Skin of body (tissue), 2 donors: ENCODE data around the gene DUSP3. TPM values are rescaled to one million over a fixed set of nuclear protein-coding genes. Genes with fewer than 3 reads are reported as not detected.
"Not testable (repeated sequence)": the region's sequence is repeated elsewhere in the genome, so short reads cannot be mapped to it uniquely, and the experiment has no call there.

Experiments
- DNase-seq: peaks from one replicate; lab custom pipeline; 2025; lab: John Stamatoyannopoulos, UW
- total RNA-seq: library from RNA; depleted of rRNA; stranded (reverse); fragments of >200 nt; gene quantifications from one replicate; pipeline ENCODE4 v1.2.3, GENCODE V29; 2014

The DUSP3 gene
- total RNA-seq, 1 donor from 2014 or later: 29.2 TPM

GRCh38 chr17:43801844-43802243, 23.1 kb upstream of the DUSP3 start:
- no peak for DNase-seq

GRCh38 chr17:43800736-43801135, 22.0 kb upstream of the DUSP3 start:
- no peak for DNase-seq

- DNase-seq: no peak
Observed at GRCh38 chr17:43799047-43799446, 20.3 kb upstream of the DUSP3 start.

- DNase-seq: not testable (repeated sequence)
Observed at GRCh38 chr17:43798024-43798423, 19.2 kb upstream of the DUSP3 start.

DNA sequence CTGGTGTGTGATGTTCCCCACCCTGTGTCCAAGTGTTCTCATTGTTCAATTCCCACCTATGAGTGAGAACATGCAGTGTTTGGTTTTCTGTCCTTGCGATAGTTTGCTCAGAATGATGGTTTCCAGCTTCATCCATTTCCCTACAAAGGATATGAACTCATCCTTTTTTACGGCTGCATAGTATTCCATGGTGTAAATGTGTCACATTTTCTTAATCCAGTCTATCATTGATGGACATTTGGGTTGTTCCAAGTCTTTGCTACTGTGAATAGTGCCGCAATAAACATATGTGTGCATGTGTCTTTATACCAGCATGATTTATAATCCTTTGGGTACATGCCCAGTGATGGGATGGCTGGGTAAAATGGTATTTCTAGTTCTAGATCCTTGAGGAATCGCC, 13.9 kb upstream of the DUSP3 start:
- not testable (repeated sequence) for DNase-seq

GRCh38 chr17:43791589-43791988, 12.8 kb upstream of the DUSP3 start:
- no peak for DNase-seq

DNA sequence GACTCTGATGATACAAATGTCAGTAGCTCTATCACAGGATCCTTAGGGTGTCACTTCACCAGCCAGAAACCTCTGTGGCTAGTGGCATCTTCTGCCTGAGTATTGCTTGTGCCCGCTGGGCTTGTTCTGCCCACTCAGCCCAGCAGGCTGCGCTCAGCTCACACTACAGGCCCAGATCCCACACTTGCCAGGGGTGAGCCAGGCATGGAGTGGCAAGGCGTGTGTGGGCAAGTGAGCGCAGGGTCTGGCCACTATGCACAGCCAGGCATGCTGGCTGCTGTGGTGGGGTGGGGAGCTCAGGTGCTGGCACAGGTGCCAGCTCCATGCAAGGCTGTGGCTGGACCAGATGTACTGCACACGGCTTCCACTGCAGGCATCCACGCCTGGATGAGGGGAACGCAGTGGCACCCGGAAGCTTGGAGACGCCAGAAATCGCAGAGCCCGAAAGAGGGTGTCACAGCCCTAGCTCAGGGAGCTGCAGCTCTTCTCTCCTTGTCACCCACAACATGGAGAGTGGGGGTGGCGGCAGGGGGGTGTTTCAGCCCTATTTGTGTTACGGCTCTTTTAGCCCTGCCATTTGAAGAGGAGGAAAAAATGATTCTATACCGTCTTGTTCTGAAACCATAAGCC, 11.6 kb upstream of the DUSP3 start:
- no peak for DNase-seq

DNA sequence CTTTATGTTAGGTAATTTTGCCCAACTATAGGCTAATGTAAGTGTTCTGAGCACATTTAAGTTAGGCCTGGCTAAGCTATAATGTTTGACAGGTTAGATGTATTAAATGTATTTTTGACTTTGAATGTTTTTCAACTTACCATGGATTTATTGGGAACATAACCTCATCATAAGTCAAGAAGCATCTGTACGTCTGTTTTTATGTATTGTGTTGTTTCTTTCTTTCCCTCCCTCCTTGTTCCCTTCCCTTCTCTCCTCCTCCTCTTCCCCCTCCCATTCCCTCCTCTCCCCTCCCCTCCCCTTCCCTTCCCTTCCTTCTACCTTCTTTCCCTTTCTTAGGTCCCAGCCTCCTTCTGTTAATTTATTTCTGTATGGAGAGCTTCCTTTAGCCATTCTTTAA, 10.7 kb upstream of the DUSP3 start:
- no peak for DNase-seq

DNA sequence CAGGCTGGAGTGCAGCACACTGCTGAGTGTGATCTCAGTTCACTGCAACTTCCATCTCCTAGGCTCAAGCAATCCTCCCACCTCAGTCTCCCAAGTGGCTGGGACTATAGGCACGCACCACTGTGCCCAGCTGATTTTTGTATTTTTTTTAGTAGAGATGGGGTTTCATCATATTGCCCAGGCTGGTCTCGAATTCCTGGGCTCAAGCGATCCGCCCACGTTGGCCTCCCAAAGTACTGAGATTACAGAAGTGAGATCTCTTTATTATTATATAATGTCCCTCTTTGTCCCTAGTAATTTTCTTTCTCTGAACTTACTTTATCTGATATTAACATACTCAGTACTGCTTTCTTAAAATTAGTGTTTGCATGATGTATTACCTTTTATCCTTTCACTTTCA, 9.8 kb upstream of the DUSP3 start:
- no peak for DNase-seq

GRCh38 chr17:43787728-43788127, 9.0 kb upstream of the DUSP3 start:
- DNase-seq: no peak

DNA sequence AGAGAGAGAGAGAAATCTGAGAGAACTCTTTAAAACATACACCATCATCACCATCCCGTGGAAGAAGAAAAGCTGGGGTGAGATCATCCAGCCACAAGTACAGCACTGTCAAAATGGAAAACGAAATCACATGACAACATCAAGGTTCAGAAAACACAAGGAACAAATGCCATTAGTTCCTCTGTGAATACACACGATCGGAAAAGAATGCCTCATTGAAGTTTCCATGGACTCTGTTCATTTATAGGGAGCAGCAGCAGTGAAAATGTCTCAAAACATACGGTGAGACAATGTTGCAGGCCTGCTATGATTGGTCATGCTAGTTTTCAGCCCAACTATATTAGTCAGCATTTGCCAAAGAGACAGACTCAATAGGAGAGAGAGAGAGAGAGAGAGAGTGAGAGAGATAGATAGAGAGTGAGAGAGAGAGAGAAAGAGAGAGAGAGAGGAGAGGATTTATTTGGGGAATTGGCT, 5.9 kb upstream of the DUSP3 start:
- peak; percentile 27 for DNase-seq

DNA sequence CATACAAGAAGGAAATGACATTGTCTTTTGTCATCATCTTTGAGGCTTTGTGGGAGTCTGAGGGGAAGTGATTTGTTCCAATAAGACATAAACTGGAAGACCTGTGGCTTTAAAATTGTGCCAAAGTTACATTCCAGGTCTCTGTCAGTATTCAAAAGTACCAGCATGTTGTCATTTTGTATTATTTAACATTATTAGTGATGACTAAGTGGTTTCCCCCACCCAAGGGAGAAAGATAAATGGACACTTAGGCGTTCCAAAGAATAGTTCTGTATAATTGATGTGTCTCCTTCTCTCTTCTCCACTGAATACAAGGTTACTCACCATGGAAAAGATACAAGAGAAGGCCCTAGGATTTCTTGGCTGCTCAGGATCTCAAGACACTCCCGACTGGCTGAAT, 5.3 kb upstream of the DUSP3 start:
- DNase-seq: no peak

DNA sequence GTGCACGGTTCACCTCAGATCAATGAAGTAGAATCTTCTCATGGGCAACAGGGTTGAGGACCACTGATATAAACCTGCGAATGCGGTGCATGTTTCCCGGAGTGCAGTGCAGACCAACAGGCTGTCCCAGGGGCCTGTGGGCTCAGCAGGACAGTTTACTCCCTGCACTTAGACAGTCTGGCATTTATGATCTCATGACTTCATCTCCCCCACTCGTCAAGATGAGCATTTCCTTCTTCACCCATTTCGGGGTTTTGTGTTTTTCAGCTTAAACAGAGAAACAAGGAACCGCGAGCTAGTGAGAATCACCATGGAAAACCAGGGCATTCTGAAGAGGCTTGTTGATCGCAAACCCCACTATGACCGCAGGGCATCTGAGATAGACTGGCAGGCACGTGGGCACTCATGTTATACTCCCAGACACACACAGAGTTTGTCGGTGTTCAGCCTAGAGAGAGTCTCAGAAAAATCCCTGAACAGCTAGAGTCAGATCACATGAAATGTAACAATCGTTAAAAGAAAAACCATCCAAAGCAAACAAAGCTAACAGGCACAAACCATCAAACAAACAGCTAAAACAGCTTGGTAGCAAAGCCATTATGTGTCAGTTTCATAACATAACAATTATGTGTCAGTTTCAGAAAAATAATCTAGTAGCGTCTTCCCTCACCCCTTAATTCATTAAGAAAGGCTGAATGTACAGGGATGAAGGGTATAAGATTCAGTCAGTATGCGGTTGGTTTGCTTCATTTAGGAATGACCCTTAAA, 4.3 kb upstream of the DUSP3 start:
- no peak for DNase-seq

GRCh38 chr17:43780135-43780534, 1.4 kb upstream of the DUSP3 start, which contains the start of gene CFAP97D1:
Gene CFAP97D1 (plus strand): TSS chr17:43780435. CDS start chr17:43780463, 28 bp downstream.
- peak; percentile 25 for DNase-seq

- no peak for DNase-seq
Observed at GRCh38 chr17:43779145-43780125, 658 bp upstream of the DUSP3 start.

- DNase-seq: no peak
Observed at GRCh38 chr17:43774304-43775250, 4.2 kb downstream of the DUSP3 start.

GRCh38 chr17:43772877-43773648, 5.7 kb downstream of the DUSP3 start:
- DNase-seq: no peak

- DNase-seq: no peak
Observed at GRCh38 chr17:43771463-43771862, 7.3 kb downstream of the DUSP3 start.

GRCh38 chr17:43770957-43771356, 7.8 kb downstream of the DUSP3 start:
- no peak for DNase-seq

DNA sequence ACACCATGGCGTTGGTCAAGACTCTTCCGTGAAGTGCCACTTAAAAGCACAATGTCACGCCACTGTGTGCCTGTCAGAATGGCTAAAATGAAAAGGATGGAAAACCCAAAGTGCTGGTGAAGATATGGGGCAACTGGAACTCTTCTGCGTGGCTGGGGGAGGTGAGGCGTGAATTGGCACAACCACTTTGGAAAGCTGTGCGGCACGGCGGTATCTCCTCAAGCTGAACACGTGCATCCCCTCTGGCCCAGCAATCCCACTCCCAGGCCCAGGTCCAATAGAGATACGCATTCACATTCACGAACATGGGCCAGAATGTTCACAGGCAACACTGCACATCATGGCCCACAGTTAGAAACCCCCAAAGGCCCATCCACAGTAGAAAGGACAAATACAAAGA, 8.9 kb downstream of the DUSP3 start:
- DNase-seq: no peak
